PC-3 (cell line): ENCODE results near the gene ASCL5. TPM values are rescaled to one million over a fixed set of nuclear protein-coding genes. Genes with fewer than 3 reads are reported as not detected.
A peak's percentile ranks its signal among the peaks of the same experiment; 100 is the strongest.

ENCODE experiments used
- ATAC-seq: fragments of 200-7000 bp; cut with Tn5 transposase; 2 replicates; pipeline ENCODE4 v1.9.1; 2020; ENCODE audit warnings: mild to moderate bottlenecking, moderate library complexity
- BruUV-seq: library from RNA; stranded (reverse); fragments of 400-500 nt; replicated peaks from 2 replicates; lab custom pipeline; 2021; lab: Mats Ljungman, UMichigan
- CTCF ChIA-PET: fragments of 300-600 bp; sonication (Branson Sonifier 250); formaldehyde crosslinking; loops from one replicate; lab custom pipeline; 2022; ENCODE audit warnings: antibody characterized with exemption; lab: Charles Lee
- POLR2A ChIA-PET: fragments of 300-600 bp; sonication (Branson Sonifier 250); formaldehyde crosslinking; loops from one replicate; lab custom pipeline; 2022; ENCODE audit warnings: antibody characterized with exemption; ENCODE audit not compliant: unreplicated experiment; lab: Charles Lee
- DNase-seq: peaks from one replicate; pipeline ENCODE4 v3.0.0-alpha.2; 2015
- H2AFZ ChIP-seq: fragments of 300-600 bp; sonication (generic); 2 replicates; pipeline ENCODE4 v1.6.0; 2016; ENCODE audit warnings: antibody characterized with exemption, low read length
- H3F3A ChIP-seq: fragments of 300-600 bp; sonication (generic); one replicate; pipeline ENCODE4 v1.6.0; 2017; ENCODE audit warnings: antibody characterized with exemption, low read length, control low read depth, mild to moderate bottlenecking; ENCODE audit not compliant: unreplicated experiment
- H3K27ac ChIP-seq: fragments of 300-600 bp; sonication (generic); 2 replicates; pipeline ENCODE4 v1.5.1; 2016; ENCODE audit warnings: mild to moderate bottlenecking, low read length
- H3K27me3 ChIP-seq: fragments of 300-600 bp; sonication (generic); 2 replicates; pipeline ENCODE4 v1.6.1; 2016; ENCODE audit warnings: low read length, mixed read lengths
- H3K36me3 ChIP-seq: fragments of 300-600 bp; sonication (generic); 2 replicates; pipeline ENCODE4 v1.6.1; 2016; ENCODE audit warnings: low read depth, mixed run types, low read length, mixed read lengths
- H3K4me1 ChIP-seq: fragments of 300-600 bp; sonication (generic); 2 replicates; pipeline ENCODE4 v1.5.1; 2016; ENCODE audit warnings: low read length; ENCODE audit not compliant: insufficient read depth
- H3K4me2 ChIP-seq: fragments of 300-600 bp; sonication (generic); 2 replicates; pipeline ENCODE4 v1.6.0; 2016; ENCODE audit warnings: low read length
- H3K4me3 ChIP-seq: fragments of 300-600 bp; sonication (generic); 2 replicates; pipeline ENCODE4 v1.5.1; 2016; ENCODE audit warnings: mild to moderate bottlenecking, low read length, mixed read lengths
- H3K79me2 ChIP-seq: fragments of 300-600 bp; sonication (generic); 2 replicates; pipeline ENCODE4 v1.6.1; 2017; ENCODE audit warnings: low read length, mixed read lengths
- H3K9ac ChIP-seq: fragments of 300-600 bp; sonication (generic); 2 replicates; pipeline ENCODE4 v1.6.0; 2016; ENCODE audit warnings: mild to moderate bottlenecking, low read length
- H3K9me2 ChIP-seq: fragments of 300-600 bp; sonication (generic); replicated peaks from 2 replicates; pipeline ENCODE4 v1.6.1; 2016; ENCODE audit warnings: mixed run types, low read length, mixed read lengths
- H3K9me3 ChIP-seq: fragments of 300-600 bp; sonication (generic); 2 replicates; pipeline ENCODE4 v1.6.1; 2016; ENCODE audit warnings: low read length, mixed read lengths
- H4K20me1 ChIP-seq: fragments of 300-600 bp; sonication (generic); 2 replicates; pipeline ENCODE4 v1.6.1; 2016; ENCODE audit warnings: low read length, mixed read lengths
- EZH2 ChIP-seq: fragments of 300-600 bp; sonication (generic); IDR thresholded peaks from one replicate; pipeline ENCODE4 v1.6.1; 2017; ENCODE audit warnings: antibody characterized with exemption, mild to moderate bottlenecking, low read length; ENCODE audit not compliant: unreplicated experiment
- EZH2phosphoT487 ChIP-seq: fragments of 300-600 bp; sonication (generic); IDR thresholded peaks from 2 replicates; pipeline ENCODE4 v1.6.1; 2018; ENCODE audit warnings: mild to moderate bottlenecking, antibody characterized with exemption, low read length, borderline replicate concordance
- intact Hi-C: fragments of 100-400 bp; cut with micrococcal nuclease; formaldehyde crosslinking; loops from 2 replicates; pipeline ENCODE4 v1.9.0; 2023
- total RNA-seq: library from RNA; depleted of rRNA; stranded (reverse); fragments of >200 nt; gene quantifications from 2 replicates; pipeline ENCODE4 v1.2.3, GENCODE V29; 2014
- TF ChIP-seq, protein P1 (sequence below): fragments of 300-600 bp; sonication (generic); conservative IDR thresholded peaks from 2 replicates; pipeline ENCODE4 v1.5.1; 2017; ENCODE audit warnings: antibody characterized with exemption, low read depth, mild to moderate bottlenecking, low read length

ASCL5 gene
- total RNA-seq, 1 experiment from 2014 or later = 3.1 TPM

- Histone ChIP-seq H4K20me1 (no peaks in the 10 kb centered on the region), H3K4me3 (peak overlapping the region; percentile 70), H3K36me3 (no peaks in the 10 kb centered on the region), H3K9me2 (no peaks in the 10 kb centered on the region), H3K9ac (peak overlapping the region; percentile 49), H3K27me3 (no peaks in the 10 kb centered on the region), H3K9me3 (no peaks in the 10 kb centered on the region), H3K79me2 (no peaks in the 10 kb centered on the region), H3K27ac (peak overlapping the region; percentile 27), H3K4me2 (peak overlapping the region; percentile 87), H3K4me1 (peaks cover 19% of the 10 kb centered on the region), H2AFZ (peak overlapping the region; percentile 90), H3F3A (no peaks in the 10 kb centered on the region)
- TSS peak; percentile 94 for BruUV-seq
- no peak for TF ChIP-seq EZH2phosphoT487
- TF ChIP-seq, protein P1, sequence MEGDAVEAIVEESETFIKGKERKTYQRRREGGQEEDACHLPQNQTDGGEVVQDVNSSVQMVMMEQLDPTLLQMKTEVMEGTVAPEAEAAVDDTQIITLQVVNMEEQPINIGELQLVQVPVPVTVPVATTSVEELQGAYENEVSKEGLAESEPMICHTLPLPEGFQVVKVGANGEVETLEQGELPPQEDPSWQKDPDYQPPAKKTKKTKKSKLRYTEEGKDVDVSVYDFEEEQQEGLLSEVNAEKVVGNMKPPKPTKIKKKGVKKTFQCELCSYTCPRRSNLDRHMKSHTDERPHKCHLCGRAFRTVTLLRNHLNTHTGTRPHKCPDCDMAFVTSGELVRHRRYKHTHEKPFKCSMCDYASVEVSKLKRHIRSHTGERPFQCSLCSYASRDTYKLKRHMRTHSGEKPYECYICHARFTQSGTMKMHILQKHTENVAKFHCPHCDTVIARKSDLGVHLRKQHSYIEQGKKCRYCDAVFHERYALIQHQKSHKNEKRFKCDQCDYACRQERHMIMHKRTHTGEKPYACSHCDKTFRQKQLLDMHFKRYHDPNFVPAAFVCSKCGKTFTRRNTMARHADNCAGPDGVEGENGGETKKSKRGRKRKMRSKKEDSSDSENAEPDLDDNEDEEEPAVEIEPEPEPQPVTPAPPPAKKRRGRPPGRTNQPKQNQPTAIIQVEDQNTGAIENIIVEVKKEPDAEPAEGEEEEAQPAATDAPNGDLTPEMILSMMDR = peak; percentile 91
- TF ChIP-seq EZH2 = no peak
- intact Hi-C loops = loop anchor here (2.0 kb wide), 1 partner anchor 59 kb away; no protein-coding TSS in a partner anchor
- ATAC-seq (peak; percentile 48), DNase-seq (peak; percentile 79)
- POLR2A ChIA-PET = interaction anchor here (0.6 kb wide), 1 partner anchor 502 kb away, joined by 3 read pairs; no protein-coding TSS in a partner anchor
- CTCF ChIA-PET = interaction anchor here (0.5 to 0.8 kb wide), 5 partner anchors 11 to 798 kb away, joined by 3 to 10 read pairs (median 5); partner anchors contain the start of gene TMEM9
Observed at GRCh38 chr1:201171063-201172036, 44.4 kb upstream of the ASCL5 start.

DNA sequence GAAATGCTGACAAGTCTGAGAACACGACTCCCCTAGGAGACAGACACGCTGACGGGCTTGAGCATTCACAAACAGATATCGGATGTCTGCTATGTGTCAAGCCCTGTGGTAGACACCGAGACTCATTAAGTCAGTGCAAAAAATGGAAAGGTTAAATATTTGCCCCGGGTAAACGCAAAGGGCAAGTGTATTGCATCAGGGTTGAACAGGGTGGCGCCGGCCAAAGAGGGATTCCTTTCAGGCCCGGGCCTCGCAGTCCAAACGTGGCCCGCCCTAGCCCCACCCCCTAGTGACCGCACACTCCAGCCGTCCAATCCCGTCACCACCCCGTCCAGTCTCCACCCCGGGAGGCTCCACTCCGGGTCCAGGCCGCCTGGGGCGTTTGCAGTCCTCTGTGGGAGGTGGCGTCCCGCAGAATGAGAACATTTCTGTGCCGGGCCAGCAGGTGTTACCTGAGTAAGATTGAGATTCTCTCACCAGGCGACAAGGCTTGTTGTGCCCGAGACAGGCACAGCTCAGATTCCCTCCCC, 43.6 kb upstream of the ASCL5 start:
- DNase-seq = peak; percentile 100
- Histone ChIP-seq H3K36me3 (no peaks in the 10 kb centered on the region), H3K27ac (peak overlapping the region; percentile 27), H3F3A (no peaks in the 10 kb centered on the region), H3K9me2 (no peaks in the 10 kb centered on the region), H3K27me3 (peaks cover 6% of the 10 kb centered on the region; the same call in 1 of the 2 replicates), H3K9me3 (no peaks in the 10 kb centered on the region), H3K4me3 (peak overlapping the region; percentile 70), H3K9ac (peak overlapping the region; percentile 49), H3K79me2 (no peaks in the 10 kb centered on the region), H4K20me1 (no peaks in the 10 kb centered on the region), H3K4me2 (peak overlapping the region; percentile 87), H2AFZ (peak overlapping the region; percentile 90), H3K4me1 (peaks cover 18% of the 10 kb centered on the region)
- TF ChIP-seq, protein P1 = no peak
- TF ChIP-seq EZH2phosphoT487 (no peak), EZH2 (no peak)
- intact Hi-C loops = loop anchor here (1.0 to 2.0 kb wide), 5 partner anchors 16 to 60 kb away; partner anchors contain the start of genes ASCL5 and TMEM9
- POLR2A ChIA-PET = interaction anchor here (0.6 kb wide), 1 partner anchor 501 kb away, joined by 3 read pairs; no protein-coding TSS in a partner anchor
- BruUV-seq = no TSS peak
- CTCF ChIA-PET = interaction anchor here (0.5 to 0.8 kb wide), 5 partner anchors 12 to 798 kb away, joined by 3 to 10 read pairs (median 5); partner anchors contain the start of gene TMEM9
- ATAC-seq = peak; percentile 99
